GM18517 (cell line): ENCODE data around the gene CLEC4M.

ENCODE experiments used
- ATAC-seq: cut with Tn5 transposase; IDR thresholded peaks from one replicate; pipeline ENCODE4 v1.9.1; 2021; ENCODE audit warnings: mild to moderate bottlenecking, moderate library complexity; ENCODE audit not compliant: unreplicated experiment

Gene CLEC4M, protein sequence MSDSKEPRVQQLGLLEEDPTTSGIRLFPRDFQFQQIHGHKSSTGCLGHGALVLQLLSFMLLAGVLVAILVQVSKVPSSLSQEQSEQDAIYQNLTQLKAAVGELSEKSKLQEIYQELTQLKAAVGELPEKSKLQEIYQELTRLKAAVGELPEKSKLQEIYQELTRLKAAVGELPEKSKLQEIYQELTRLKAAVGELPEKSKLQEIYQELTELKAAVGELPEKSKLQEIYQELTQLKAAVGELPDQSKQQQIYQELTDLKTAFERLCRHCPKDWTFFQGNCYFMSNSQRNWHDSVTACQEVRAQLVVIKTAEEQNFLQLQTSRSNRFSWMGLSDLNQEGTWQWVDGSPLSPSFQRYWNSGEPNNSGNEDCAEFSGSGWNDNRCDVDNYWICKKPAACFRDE

GRCh38 chr19:7762719-7763293, at the start of gene CLEC4M:
TSS of gene CLEC4M (plus strand) at chr19:7763243. CDS start at chr19:7763267, 24 bp downstream.
- ATAC-seq, result no peak

DNA sequence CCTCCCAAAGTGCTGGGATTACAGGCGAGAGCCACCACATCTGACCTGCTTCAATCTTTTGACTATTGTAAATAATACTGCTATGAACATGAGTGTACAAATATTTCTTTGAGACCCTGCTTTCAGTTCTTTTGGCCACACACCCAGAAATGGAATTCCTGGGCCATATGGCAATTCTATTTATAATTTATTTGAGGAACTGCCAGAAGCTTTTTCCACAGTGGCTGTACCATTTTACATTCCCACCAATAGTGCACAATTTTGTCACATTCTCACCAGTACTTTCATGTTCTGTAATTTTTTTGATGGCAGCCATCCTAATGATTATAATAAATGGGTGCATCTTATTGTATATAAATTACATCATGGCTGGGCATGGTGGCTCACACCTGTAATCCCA, 47.4 kb upstream of the CLEC4M start:
- no peak for ATAC-seq

DNA sequence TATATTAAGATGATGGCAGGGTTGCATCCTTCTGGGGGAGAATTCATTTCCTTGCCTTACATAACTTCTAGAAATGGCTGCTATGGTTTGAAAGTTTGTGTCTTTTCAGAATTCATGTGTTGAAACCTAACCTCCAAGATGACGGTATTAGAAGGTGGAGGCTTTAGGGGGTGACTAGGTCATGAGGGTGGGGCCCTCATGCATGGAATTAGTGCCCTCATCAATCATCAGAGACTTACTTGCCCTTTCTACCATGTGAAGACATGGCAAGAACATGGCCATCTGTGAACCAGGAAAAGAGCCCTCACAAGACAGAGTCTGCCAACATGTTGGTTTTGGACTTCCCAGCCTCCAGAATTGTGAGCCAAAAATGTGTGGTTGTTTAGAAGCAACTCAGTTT, 46.3 kb upstream of the CLEC4M start:
- no peak for ATAC-seq

DNA sequence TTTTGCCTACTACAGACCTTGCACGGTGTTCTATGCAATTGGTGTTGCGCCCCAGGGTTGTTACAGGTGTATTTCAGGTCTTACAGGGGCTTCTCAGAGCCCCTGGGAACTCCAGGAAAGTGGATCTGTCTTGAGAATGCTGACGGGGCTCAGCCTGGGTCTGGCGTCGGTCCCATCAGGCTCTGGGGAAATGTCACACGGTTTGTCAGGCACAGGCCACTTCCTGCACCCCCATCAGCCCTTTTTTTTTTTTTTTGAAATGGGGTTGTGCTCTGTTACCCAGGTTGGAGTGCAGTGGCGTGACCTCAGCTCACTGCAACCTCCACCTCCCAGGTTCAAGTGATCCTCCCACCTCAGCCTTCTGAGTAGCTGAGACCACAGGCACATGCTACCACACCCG, 44.4 kb upstream of the CLEC4M start:
- ATAC-seq, result no peak

GRCh38 chr19:7720351-7720750, 42.7 kb upstream of the CLEC4M start:
- ATAC-seq, result no peak

DNA sequence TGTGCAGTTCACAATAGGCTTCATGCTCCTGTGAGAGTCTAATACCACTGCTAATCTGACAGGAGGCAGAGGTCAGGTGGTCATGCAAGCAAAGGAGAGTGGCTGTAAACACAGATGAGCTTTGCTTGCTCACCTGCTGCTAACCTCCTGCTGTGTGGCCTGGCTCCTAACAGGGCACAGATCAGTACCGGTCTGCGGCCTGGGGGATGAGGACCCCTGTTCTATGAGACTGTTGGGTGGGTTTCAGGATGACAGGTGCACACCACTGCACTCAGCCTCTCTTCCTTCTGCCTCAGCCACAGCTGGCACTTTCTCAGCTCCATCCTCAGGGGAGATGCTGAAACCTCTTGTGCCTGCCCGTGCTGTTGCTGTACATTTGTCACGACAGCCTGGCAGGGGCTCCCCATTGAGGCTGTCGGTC, 40.8 kb upstream of the CLEC4M start:
- ATAC-seq, result peak; percentile 55

GRCh38 chr19:7725791-7726190, 37.3 kb upstream of the CLEC4M start:
- no peak for ATAC-seq

DNA sequence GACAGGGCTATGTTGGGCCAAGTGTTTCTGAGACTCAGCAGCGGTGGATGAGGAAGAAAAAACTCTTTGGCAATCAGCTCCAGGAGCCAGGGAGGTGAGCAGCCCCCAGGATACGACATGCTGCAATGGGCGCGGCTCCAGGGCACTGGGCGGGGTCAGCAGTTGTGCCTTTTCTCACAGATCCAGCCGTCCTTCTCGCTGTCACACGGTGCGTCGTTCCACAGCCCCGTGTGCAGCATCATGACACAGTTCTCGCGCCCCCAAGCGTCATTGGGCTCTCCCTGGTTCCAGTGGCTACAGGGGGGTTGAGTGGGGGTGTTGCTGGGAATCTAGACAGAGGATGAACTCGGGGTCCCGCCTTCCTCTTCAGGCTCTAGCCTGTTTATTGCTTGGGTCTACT, 33.8 kb upstream of the CLEC4M start:
- no peak for ATAC-seq

- no peak for ATAC-seq
These were observed 33.2 kb upstream of the CLEC4M start for GRCh38 chr19:7729831-7730285.

GRCh38 chr19:7730286-7731217, 32.5 kb upstream of the CLEC4M start:
- no peak for ATAC-seq

- no peak for ATAC-seq
These were observed 31.8 kb upstream of the CLEC4M start for GRCh38 chr19:7731218-7731595.

- ATAC-seq, result no peak
These were observed 31.4 kb upstream of the CLEC4M start for GRCh38 chr19:7731615-7732014.

DNA sequence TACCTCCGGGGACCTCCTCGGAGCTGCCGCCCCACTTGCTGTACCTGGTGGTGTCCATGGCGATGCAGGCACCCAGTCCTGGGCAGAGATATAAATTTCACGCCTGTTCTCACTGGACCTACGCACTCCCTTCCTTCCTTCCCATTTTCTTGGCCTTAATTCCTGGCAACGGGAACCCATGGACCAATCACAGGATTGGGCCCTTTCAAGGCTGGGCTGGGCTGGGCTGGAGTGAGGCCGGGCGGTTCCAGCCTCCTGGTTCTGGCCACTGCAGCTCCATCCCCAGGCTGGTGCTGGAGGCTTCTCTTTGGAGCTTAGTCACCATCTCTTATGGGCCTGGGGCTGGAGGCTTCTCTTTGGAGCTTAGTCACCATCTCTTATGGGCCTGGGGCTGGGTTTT, 31.0 kb upstream of the CLEC4M start, which contains the start of gene CLEC4G:
CLEC4G (minus strand) TSS at position 66 of the 400 bp plus-strand sequence; CDS start at position 58, 8 bp downstream.
- no peak for ATAC-seq

DNA sequence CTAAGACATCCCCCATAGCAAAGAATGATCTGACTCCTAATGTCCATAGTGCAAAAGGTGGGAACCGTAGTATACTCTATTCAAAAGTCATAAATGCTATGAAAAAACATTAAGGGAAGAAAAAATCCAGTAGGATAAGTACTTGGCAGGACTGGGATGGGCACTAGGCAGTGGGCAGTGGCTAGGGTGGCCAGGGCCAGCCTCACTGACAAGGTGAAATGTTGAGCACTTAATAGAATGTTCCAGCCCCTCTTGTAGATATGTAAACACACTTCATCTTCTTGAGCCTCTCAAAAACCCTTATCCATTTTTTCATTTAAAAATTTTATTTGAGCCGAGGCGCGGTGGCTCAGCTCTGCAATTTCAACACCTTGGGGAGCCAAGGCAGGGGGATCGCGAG, 29.7 kb upstream of the CLEC4M start:
- ATAC-seq, result no peak

DNA sequence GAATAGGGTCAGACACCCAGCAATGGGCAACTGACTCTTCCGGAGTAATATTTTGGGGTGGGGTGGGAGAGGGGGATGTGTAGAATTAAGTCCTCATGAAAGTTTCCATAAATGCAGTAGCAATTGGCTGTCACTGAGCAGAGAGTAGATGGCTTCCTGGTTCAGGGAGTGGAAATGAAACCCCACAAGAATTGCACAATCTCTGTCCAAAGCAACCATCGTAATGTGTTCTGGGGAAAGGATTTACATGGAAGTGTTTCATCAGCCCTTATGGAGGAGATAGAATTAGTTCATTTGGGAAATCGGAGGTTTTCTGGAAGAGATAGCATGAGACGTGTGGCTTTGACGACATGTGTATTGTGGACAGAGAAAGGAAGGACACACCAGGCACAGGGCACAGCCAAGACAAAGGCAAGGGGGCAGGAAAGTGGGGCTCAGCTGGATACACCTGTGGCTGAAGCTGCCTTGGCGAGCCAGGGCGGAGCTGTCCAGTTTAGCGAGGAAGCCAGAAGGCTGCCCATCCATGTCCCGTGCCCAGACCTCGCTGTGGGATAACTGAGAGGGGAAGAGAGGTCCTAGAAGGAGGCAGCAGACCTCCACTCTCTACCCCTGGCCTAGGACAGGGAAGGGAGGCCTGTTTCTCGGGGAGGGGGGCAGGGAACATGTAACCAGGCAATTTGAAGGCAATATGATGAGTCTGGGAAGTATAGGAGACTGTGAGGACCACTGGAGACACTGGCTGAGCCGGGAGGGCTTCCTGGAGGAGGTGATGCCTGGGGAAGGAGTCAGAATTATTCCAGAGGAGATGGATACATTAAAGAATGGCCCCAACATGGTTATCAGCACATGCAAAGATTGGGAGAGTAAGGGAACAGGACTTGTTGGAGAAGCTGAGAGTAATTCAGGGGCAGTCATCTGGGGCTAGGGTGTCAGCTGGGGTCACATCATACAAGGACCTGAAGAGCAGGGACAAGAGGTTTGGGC, 28.5 kb upstream of the CLEC4M start:
- no peak for ATAC-seq

GRCh38 chr19:7736148-7736547, 26.9 kb upstream of the CLEC4M start:
- no peak for ATAC-seq

DNA sequence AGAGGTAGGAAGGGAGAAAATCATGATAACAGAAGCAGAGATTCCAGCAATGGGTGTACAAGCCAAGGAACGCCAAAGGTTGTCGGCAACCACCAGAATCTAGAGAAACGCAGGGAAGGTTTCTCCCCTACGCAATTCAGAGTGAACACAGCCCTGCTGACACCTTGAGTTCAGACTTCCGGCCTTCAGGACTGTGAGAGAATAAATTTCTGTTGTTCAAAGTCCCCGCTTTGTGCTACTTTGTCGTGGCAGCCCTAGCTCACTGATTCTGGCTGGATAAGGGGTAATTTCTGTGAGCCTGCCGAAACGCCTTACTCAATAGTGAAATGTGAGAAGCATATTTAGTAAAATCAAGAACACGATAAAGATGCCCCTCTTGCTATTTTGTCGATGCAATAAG, 25.8 kb upstream of the CLEC4M start:
- ATAC-seq, result no peak

DNA sequence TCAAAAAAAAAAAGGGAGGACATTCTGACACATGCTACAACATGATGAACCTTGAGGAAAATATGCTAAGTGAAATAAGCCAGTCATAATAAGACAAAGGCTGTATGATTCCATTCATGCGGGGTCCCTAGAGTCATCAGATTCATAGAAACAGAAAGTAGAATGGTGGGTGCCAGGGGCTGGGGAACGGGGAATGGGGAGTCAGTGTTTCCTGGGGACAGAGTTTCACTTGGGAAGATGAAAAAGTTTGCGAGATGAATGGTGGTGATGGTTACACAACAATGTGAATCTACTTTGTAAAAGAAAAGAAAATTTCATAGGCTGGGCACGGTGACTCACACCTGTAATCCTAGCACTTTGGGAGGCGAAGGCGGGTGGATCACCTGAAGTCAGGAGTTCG, 25.0 kb upstream of the CLEC4M start:
- ATAC-seq, result no peak

DNA sequence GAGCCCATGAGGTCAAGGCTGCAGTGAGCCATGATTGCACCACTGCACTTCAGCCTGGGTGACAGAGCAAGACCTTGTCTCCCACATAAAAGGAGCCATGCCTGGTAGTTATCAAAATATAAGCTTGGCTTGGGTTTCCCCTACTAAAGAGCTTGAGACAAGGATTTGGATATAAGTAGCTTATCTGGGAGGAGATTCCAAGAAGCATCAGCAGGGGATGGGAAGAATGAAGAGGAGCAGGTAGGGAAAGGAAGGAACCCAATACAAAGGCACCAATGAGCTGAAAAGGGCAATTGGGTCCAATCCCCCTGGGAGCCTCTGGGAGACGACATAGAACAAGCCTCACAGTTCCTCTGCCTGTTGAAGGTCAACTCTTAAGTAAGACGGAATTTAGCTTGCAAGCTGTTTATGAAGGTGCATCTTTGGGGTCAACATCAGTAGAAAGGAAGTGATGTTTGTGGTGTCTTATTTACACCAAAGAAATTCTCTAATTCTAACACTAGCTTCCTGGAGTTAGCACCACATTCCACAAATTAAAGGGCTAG, 23.8 kb upstream of the CLEC4M start:
- ATAC-seq, result no peak
